Ureter (tissue), 1 donor: Measurements from ENCODE around the gene DEPDC5. TPM values are rescaled to one million over a fixed set of nuclear protein-coding genes. Genes with fewer than 3 reads are reported as not detected.
"Not testable (repeated sequence)": the region's sequence is repeated elsewhere in the genome, so short reads cannot be mapped to it uniquely, and the experiment has no call there.

Experiments
- DNase-seq: peaks from one replicate; pipeline ENCODE4 v3.0.0-alpha.2; 2020; ENCODE audit warnings: low spot score
- total RNA-seq: library from RNA; stranded (reverse); gene quantifications from one replicate; pipeline ENCODE4 v1.2.4, GENCODE V29; 2023
- donor health status: DM: yes; HTN: yes; CAD: no.

DEPDC5 gene
- total RNA-seq, 1 donor from 2014 or later, result 55.4 TPM

GRCh38 chr22:31815383-31815814, 61.6 kb downstream of the DEPDC5 start:
- not testable (repeated sequence) for DNase-seq

GRCh38 chr22:31816750-31817149, 62.9 kb downstream of the DEPDC5 start:
- DNase-seq, result no peak

- no peak for DNase-seq
These were observed 64.9 kb downstream of the DEPDC5 start for GRCh38 chr22:31818481-31819392.

GRCh38 chr22:31820655-31821054, 66.8 kb downstream of the DEPDC5 start:
- no peak for DNase-seq

- DNase-seq, result no peak
These were observed 67.8 kb downstream of the DEPDC5 start for GRCh38 chr22:31821572-31821971.

GRCh38 chr22:31822523-31822922, 68.7 kb downstream of the DEPDC5 start:
- no peak for DNase-seq

GRCh38 chr22:31825513-31825912, 71.7 kb downstream of the DEPDC5 start:
- DNase-seq, result no peak

GRCh38 chr22:31826443-31826842, 72.6 kb downstream of the DEPDC5 start:
- no peak for DNase-seq

GRCh38 chr22:31828739-31829138, 74.9 kb downstream of the DEPDC5 start:
- no peak for DNase-seq

- no peak for DNase-seq
These were observed 75.7 kb downstream of the DEPDC5 start for GRCh38 chr22:31829505-31829904.

GRCh38 chr22:31830721-31831070, 76.9 kb downstream of the DEPDC5 start:
- DNase-seq, result no peak

GRCh38 chr22:31833930-31834329, 80.1 kb downstream of the DEPDC5 start:
- no peak for DNase-seq

GRCh38 chr22:31836010-31836409, 82.2 kb downstream of the DEPDC5 start:
- DNase-seq, result no peak

GRCh38 chr22:31838917-31839316, 85.1 kb downstream of the DEPDC5 start:
- DNase-seq, result no peak

- DNase-seq, result no peak
These were observed 86.2 kb downstream of the DEPDC5 start for GRCh38 chr22:31839986-31840385.

GRCh38 chr22:31840585-31840984, 86.8 kb downstream of the DEPDC5 start:
- DNase-seq, result no peak

GRCh38 chr22:31841078-31841827, 87.4 kb downstream of the DEPDC5 start:
- no peak for DNase-seq

- no peak for DNase-seq
These were observed 89.7 kb downstream of the DEPDC5 start for GRCh38 chr22:31843526-31843925.

GRCh38 chr22:31844941-31845340, 91.1 kb downstream of the DEPDC5 start:
- no peak for DNase-seq

- DNase-seq, result no peak
These were observed 92.6 kb downstream of the DEPDC5 start for GRCh38 chr22:31846161-31847115.

GRCh38 chr22:31848411-31848810, 94.6 kb downstream of the DEPDC5 start:
- no peak for DNase-seq

- DNase-seq, result no peak
These were observed 96.3 kb downstream of the DEPDC5 start for GRCh38 chr22:31850135-31850534.
